CD4-positive, alpha-beta T cell (primary cell): Measurements from ENCODE around the gene FAM187B. TPM values are rescaled to one million over a fixed set of nuclear protein-coding genes. Genes with fewer than 3 reads are reported as not detected.

Experiments used
- ATAC-seq: fragments of 200-7000 bp; cut with Tn5 transposase; one replicate; pipeline ENCODE4 v1.10.0; 2022; ENCODE audit warnings: mild to moderate bottlenecking; ENCODE audit not compliant: poor library complexity
- CTCF ChIA-PET: fragments of 350-600 bp; sonication (Branson Sonifier 250); formaldehyde crosslinking; loops from one replicate; lab custom pipeline; 2021; ENCODE audit warnings: antibody characterized with exemption, inconsistent platforms; lab: Charles Lee
- POLR2A ChIA-PET: fragments of 350-600 bp; sonication (Branson Sonifier 250); formaldehyde crosslinking; loops from one replicate; lab custom pipeline; 2021; ENCODE audit warnings: antibody characterized with exemption, inconsistent platforms; lab: Charles Lee
- DNase-seq, 14 experiments: peaks; one replicate each; pipeline ENCODE4 v3.0.0-alpha.2; 2013 to 2020; ENCODE audit warnings: mixed read lengths in 2 of 14
- H3K27ac ChIP-seq, 2 donors: one replicate each; pipeline versions ENCODE4 v1.5.1 to v1.7.0; 2013; ENCODE audit warnings: low read length in 2 of 2, low read depth in 1 of 2, mild to moderate bottlenecking in 1 of 2
- H3K27me3 ChIP-seq, 2 experiments: 1 replicate in 1 of 2; 2 replicates in 1 of 2; pipeline versions ENCODE4 v1.6.1 to v1.7.0; 2013; ENCODE audit warnings: low read length in 2 of 2, control low read depth in 1 of 2, mild to moderate bottlenecking in 1 of 2, moderate library complexity in 1 of 2; ENCODE audit not compliant: insufficient read depth in 2 of 2, control insufficient read depth in 1 of 2
- H3K36me3 ChIP-seq: one replicate; pipeline ENCODE4 v1.6.1; 2013; ENCODE audit warnings: low read length, control low read depth; ENCODE audit not compliant: insufficient read depth
- H3K4me1 ChIP-seq: one replicate; pipeline ENCODE4 v1.6.1; 2013; ENCODE audit warnings: low read length, control low read depth; ENCODE audit not compliant: insufficient read depth
- H3K4me3 ChIP-seq: one replicate; pipeline ENCODE4 v1.5.1; 2013; ENCODE audit warnings: mild to moderate bottlenecking, low read length, moderate library complexity
- H3K9me3 ChIP-seq, 2 experiments: 1 replicate in 1 of 2; 2 replicates in 1 of 2; pipeline versions ENCODE4 v1.6.1 to v1.7.0; 2013; ENCODE audit warnings: low read length in 2 of 2, mild to moderate bottlenecking in 2 of 2, control low read depth in 1 of 2, moderate library complexity in 1 of 2; ENCODE audit not compliant: control insufficient read depth in 1 of 2, insufficient read depth in 1 of 2
- H3K27ac Mint-ChIP-seq: one replicate; pipeline ENCODE4 v1.8.0; 2020; ENCODE audit warnings: mixed read lengths
- H3K27me3 Mint-ChIP-seq: one replicate; pipeline ENCODE4 v1.8.0; 2021; ENCODE audit warnings: mixed read lengths
- H3K36me3 Mint-ChIP-seq: one replicate; pipeline ENCODE4 v1.8.0; 2021; ENCODE audit warnings: low read depth, mixed read lengths
- H3K4me1 Mint-ChIP-seq: one replicate; pipeline ENCODE4 v1.8.0; 2021; ENCODE audit warnings: low read depth, mixed read lengths
- H3K4me3 Mint-ChIP-seq: one replicate; pipeline ENCODE4 v1.8.0; 2020; ENCODE audit warnings: mild to moderate bottlenecking, mixed read lengths
- H3K9me3 Mint-ChIP-seq: one replicate; pipeline ENCODE4 v1.8.0; 2020; ENCODE audit warnings: mixed read lengths
- CTCF ChIP-seq: fragments of 200-600 bp; IDR thresholded peaks from one replicate; pipeline ENCODE4 v1.8.0; 2022; ENCODE audit warnings: antibody characterized with exemption, mild to moderate bottlenecking
- intact Hi-C, 2 experiments: fragments of 100-400 bp; cut with DNase I in 1 of 2; cut with micrococcal nuclease in 1 of 2; formaldehyde crosslinking; loops; one replicate each; pipeline versions ENCODE4 v1.15.1 to v1.9.0; 2023 to 2025; cut with DNase I, micrococcal nuclease
- total RNA-seq, 174 experiments: library from RNA in 2 of 174; stranded (reverse) in 2 of 174; gene quantifications; one replicate each; pipeline ENCODE4 v1.2.3 and lab custom pipeline; 2021 to 2026

FAM187B gene
- total RNA-seq, 2 experiments from 2014 or later = not detected

- ATAC-seq (no peak), DNase-seq (no peak)
- Histone ChIP-seq H3K36me3 (no peaks in the 10 kb centered on the region), H3K4me1 (peaks cover 11% of the 10 kb centered on the region), H3K4me3 (no peak overlapping the region), H3K9me3 (no peaks in the 10 kb centered on the region), H3K27ac (no peak overlapping the region), H3K27me3 (no peaks in the 10 kb centered on the region)
- ChIA-PET POLR2A (interaction anchor here (1.4 kb wide), 1 partner anchor 12 kb away, joined by 5 read pairs; no protein-coding TSS in a partner anchor), CTCF (no interaction called here)
- Mint-ChIP-seq H3K36me3 (no peaks in the 10 kb centered on the region), H3K4me3 (no peak overlapping the region), H3K27ac (no peak overlapping the region), H3K4me1 (peaks cover 9% of the 10 kb centered on the region), H3K9me3 (no peaks in the 10 kb centered on the region), H3K27me3 (no peaks in the 10 kb centered on the region)
- no peak for TF ChIP-seq CTCF
- intact Hi-C loops = no loop called here
These were observed 1.1 kb upstream of the FAM187B start for GRCh38 chr19:35229601-35230000.

DNA sequence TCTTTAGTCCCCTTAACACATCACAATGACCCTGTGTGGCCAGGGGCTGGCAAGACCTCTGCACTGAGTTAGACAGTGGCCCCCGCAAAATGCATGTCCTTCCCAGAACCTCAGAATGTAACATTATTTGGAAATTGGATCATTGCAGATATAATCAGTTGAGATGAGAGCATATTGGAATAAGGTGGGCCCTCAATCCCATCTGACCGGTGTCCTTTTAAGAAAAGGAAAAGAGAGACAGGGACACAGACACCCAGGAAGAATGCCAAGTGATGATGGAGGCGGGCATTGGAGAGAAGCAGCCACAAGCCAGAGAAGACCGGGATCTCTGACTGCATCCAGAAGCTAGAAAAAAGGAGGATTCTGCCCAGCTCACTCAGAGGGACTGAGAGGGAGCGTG is 1.8 kb downstream of the FAM187B start:
- intact Hi-C loops = no loop called here
- no peaks in the 10 kb centered on the region for H3K27me3 Mint-ChIP-seq
- peaks cover 21% of the 10 kb centered on the region for H3K4me1 Mint-ChIP-seq
- Histone ChIP-seq H3K4me1 (peaks cover 33% of the 10 kb centered on the region), H3K36me3 (no peaks in the 10 kb centered on the region), H3K4me3 (no peak overlapping the region), H3K9me3 (peaks cover 0 to 6% of the 10 kb centered on the region in 2 experiments), H3K27me3 (no peaks in the 10 kb centered on the region), H3K27ac (no peak overlapping the region)
- no peak for TF ChIP-seq CTCF
- H3K9me3 Mint-ChIP-seq = no peaks in the 10 kb centered on the region
- POLR2A ChIA-PET = no interaction called here
- CTCF ChIA-PET = no interaction called here
- DNase-seq (no peak), ATAC-seq (no peak)
- H3K4me3 Mint-ChIP-seq = no peak overlapping the region
- H3K27ac Mint-ChIP-seq = no peak overlapping the region
- no peaks in the 10 kb centered on the region for H3K36me3 Mint-ChIP-seq

GRCh38 chr19:35225951-35226350 is 2.6 kb downstream of the FAM187B start:
- ChIA-PET CTCF (no interaction called here), POLR2A (interaction anchor here (0.5 to 1.3 kb wide), 2 partner anchors 14 to 51 kb away, joined by 3 to 6 read pairs; no protein-coding TSS in a partner anchor)
- no peak overlapping the region for H3K4me3 Mint-ChIP-seq
- Histone ChIP-seq H3K36me3 (no peaks in the 10 kb centered on the region), H3K9me3 (peaks cover 0 to 6% of the 10 kb centered on the region in 2 experiments), H3K27me3 (no peaks in the 10 kb centered on the region), H3K4me3 (no peak overlapping the region), H3K4me1 (peaks cover 38% of the 10 kb centered on the region), H3K27ac (no peak overlapping the region)
- no peaks in the 10 kb centered on the region for H3K27me3 Mint-ChIP-seq
- intact Hi-C loops = no loop called here
- TF ChIP-seq CTCF = no peak
- no peak overlapping the region for H3K27ac Mint-ChIP-seq
- peaks cover 21% of the 10 kb centered on the region for H3K4me1 Mint-ChIP-seq
- H3K36me3 Mint-ChIP-seq = no peaks in the 10 kb centered on the region
- DNase-seq (no peak), ATAC-seq (no peak)
- no peaks in the 10 kb centered on the region for H3K9me3 Mint-ChIP-seq
